ENCODE measurements around the gene U2SURP.

DNA sequence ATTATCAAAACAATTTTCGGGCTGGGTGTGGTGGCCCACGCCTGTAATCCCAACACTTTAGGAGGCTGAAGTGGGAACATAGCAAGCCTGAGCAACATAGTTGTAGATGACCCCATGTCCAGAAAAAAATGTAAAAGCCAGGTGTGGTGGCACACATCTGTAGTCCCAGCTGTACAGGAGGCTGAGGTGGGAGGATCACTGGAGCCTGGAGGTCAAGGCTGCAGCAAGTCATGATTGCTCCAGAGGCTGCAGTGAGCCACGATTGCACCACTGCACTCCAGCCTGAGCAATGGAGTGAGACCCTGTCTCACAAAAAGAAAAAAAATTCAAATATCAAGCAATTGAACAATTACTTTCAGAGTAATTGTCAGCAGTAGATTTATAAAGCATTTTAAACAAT is 29.9 kb upstream of the U2SURP start:
- TF ChIP-seq, protein P1, sequence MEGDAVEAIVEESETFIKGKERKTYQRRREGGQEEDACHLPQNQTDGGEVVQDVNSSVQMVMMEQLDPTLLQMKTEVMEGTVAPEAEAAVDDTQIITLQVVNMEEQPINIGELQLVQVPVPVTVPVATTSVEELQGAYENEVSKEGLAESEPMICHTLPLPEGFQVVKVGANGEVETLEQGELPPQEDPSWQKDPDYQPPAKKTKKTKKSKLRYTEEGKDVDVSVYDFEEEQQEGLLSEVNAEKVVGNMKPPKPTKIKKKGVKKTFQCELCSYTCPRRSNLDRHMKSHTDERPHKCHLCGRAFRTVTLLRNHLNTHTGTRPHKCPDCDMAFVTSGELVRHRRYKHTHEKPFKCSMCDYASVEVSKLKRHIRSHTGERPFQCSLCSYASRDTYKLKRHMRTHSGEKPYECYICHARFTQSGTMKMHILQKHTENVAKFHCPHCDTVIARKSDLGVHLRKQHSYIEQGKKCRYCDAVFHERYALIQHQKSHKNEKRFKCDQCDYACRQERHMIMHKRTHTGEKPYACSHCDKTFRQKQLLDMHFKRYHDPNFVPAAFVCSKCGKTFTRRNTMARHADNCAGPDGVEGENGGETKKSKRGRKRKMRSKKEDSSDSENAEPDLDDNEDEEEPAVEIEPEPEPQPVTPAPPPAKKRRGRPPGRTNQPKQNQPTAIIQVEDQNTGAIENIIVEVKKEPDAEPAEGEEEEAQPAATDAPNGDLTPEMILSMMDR (IDR thresholded peaks at IDR 0.05), result no peak
- TF ChIP-seq POLR2A (IDR thresholded peaks at IDR 0.05), result no peak
